ENCODE data around the gene STIM1.

GRCh38 chr11:3853899-3854659 is 1.4 kb upstream of the STIM1 start:
- TF ChIP-seq CTCF (IDR thresholded peaks at IDR 0.05; ENCODE audit: low read depth, low read length, poor library complexity, severe bottlenecking) (no peak), EZH2phosphoT487 (IDR thresholded peaks at IDR 0.05; ENCODE audit: borderline replicate concordance, low read length) (no peak)
